ENCODE measurements around the gene SLC25A33.

SLC25A33 gene

DNA sequence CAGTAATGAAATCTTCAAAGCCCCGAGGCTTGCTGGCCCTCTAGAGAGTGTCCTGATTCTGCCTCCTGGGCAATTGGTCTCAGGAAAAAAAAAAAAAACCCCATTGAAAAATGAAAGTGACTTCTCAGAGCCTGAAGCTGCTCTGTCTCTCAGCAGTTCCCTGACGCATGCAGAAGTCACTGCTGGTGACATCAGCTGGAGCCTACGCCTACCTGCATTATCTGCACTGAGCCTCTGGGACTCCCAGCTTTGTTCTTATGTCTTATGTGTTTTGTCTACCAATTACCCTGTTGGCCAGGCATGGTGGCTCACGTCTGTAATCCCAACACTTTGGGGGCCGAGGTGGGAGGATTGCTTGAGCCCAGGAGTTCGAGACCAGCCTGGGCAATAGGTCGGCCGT is 10.1 kb upstream of the SLC25A33 start:
- no peak for DNase-seq (ENCODE audit: low read depth)
- TF ChIP-seq, protein P1, sequence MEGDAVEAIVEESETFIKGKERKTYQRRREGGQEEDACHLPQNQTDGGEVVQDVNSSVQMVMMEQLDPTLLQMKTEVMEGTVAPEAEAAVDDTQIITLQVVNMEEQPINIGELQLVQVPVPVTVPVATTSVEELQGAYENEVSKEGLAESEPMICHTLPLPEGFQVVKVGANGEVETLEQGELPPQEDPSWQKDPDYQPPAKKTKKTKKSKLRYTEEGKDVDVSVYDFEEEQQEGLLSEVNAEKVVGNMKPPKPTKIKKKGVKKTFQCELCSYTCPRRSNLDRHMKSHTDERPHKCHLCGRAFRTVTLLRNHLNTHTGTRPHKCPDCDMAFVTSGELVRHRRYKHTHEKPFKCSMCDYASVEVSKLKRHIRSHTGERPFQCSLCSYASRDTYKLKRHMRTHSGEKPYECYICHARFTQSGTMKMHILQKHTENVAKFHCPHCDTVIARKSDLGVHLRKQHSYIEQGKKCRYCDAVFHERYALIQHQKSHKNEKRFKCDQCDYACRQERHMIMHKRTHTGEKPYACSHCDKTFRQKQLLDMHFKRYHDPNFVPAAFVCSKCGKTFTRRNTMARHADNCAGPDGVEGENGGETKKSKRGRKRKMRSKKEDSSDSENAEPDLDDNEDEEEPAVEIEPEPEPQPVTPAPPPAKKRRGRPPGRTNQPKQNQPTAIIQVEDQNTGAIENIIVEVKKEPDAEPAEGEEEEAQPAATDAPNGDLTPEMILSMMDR (conservative IDR thresholded peaks at IDR 0.05; ENCODE audit: low read depth, low read length) = no peak
- no peak overlapping the region for H3K4me3 ChIP-seq (ENCODE audit: low read length)

DNA sequence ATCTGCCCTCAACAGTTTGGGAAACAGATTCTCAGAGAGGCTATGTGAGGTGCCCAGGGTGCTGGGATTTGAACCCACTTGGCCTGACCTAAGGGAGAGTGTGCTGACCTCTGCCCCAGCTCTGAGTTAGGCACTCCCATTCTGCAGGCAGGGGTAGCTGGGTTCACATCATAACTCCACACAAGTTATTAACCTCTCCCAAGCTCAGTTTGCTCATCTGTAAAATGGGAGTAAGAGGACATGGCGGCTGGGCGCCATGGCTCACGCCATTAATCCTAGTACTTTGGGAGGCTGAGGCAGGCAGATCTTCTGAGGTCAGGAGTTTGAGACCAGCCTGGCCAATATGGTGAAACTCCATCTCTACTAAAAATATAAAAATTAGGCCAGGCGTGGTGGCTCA is 8.9 kb upstream of the SLC25A33 start:
- TF ChIP-seq, protein P1 (conservative IDR thresholded peaks at IDR 0.05; ENCODE audit: low read depth, low read length) = no peak
- H3K4me3 ChIP-seq (ENCODE audit: low read length) = no peak overlapping the region
- no peak for DNase-seq (ENCODE audit: low read depth)

DNA sequence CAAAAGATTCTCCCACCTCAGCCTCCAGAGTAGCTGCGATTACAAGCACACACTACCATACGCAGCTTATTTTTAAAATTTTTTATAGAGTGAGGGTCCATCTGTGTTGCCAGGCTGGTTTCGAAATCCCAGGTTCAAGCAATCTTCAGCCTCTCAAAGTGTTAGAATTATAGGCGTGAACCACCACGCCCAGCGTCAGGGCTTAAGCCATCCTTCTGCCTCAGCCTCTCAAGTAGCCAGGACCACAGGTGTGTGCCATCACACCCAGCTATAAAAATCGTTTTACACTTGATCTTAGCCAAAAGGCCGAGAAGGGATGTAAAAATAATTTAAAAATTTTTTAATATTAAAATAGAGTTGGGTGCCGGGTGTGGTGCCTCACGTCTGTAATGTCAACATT is 4.3 kb upstream of the SLC25A33 start:
- no peak for DNase-seq (ENCODE audit: low read depth)
- H3K4me3 ChIP-seq (ENCODE audit: low read length) = no peak overlapping the region
- TF ChIP-seq, protein P1 (conservative IDR thresholded peaks at IDR 0.05; ENCODE audit: low read depth, low read length) = no peak

DNA sequence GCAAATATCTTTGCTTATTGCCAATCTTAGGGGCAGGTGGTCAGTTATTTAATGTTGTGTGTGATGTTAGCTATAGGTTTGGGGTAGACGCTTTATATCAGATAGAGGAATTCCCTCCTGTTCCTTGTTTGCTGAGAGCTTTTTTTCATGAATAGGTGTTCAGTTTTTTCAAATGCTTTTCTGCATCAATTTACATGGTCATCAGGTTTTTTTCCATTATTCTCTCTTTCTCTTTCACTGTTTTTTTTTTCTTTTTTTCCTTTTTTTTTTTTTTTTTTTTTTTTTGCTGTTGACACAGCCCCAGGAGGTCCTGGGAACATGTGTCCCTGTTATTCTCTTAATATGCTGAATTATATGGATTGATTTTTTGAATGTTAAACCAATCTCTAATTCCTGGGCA is 3.0 kb upstream of the SLC25A33 start:
- DNase-seq (ENCODE audit: low read depth) = no peak
- no peak overlapping the region for H3K4me3 ChIP-seq (ENCODE audit: low read length)
- TF ChIP-seq, protein P1 (conservative IDR thresholded peaks at IDR 0.05; ENCODE audit: low read depth, low read length) = no peak

DNA sequence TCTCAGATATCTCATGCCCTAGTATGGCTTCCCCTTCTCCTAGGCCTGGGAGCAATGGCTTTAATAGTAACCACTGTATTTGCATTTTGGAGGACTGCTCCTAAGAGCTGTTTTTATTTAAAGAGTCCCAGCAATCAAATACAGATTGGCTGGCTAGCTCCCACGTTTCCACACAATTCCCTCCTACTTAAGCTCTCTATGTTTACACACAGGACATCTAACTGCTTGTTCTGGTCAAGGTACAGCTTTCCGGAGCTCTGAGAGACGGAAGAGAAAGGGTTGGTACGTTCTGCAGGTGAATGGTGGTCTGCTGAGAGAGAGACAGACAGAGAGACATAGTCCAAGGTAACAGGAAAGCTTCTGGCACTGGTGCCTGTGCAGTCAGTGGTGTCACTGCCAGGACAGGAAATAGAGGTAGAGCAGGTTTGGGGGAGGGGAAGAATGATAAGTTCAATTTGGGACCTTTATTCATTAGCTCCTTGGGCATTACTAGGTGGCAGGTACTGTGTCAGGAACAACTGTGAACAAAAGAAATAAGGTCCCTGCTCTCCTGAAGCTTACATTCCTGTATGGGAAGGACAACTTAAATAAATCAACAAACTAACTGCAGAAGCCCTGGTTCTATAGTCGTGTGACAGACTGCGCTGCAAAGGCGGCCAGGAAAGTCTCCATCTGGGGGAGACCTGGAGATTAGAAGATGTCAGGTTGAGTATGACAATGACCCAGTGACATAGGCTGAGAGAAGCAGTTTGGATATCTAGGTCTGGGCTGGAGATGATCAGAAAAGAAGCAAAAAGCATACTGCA is 1.2 kb upstream of the SLC25A33 start:
- TF ChIP-seq, protein P1 (conservative IDR thresholded peaks at IDR 0.05; ENCODE audit: low read depth, low read length) = no peak
- H3K4me3 ChIP-seq (ENCODE audit: low read length) = no peak overlapping the region
- no peak for DNase-seq (ENCODE audit: low read depth)

DNA sequence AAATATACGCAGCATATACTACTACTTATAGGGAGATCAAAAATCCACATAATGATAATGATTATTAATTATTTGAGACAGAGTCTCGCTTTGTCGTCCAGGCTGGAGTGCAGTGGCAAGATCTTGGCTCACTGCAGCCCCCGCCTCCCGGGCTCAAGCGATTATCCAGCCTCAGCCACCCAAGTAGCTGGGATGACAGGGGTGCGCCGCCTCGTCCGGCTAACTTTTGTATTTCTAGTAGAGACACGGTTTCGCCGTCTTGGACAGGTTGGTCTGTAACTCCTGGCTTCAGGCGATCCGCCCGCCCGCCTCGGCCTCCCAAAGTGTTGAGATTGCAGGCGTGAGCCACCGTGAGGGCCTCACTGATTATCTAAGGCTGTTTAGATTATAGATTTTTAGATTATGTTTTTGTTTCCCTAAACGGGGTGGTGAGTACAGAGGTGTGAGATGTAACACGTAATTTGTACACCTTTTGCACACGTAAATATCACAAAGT is 548 bp upstream of the SLC25A33 start:
- H3K4me3 ChIP-seq (ENCODE audit: low read length) = no peak overlapping the region
- TF ChIP-seq, protein P1 (conservative IDR thresholded peaks at IDR 0.05; ENCODE audit: low read depth, low read length) = no peak

More for the DNA sequence above, 548 bp upstream of the SLC25A33 start:
- no peak for DNase-seq (ENCODE audit: low read depth)

All from retinal pigment epithelial cell (primary cell).